ENCODE data around the gene PSME3IP1.

GRCh38 chr16:57167953-57168352, 17.9 kb downstream of the PSME3IP1 start:
- peak in 2 of 3 donors; percentile 34 to 39 for TF ChIP-seq CTCF (IDR thresholded peaks at IDR 0.05)
- no peak for TF ChIP-seq EP300 (IDR thresholded peaks at IDR 0.05)
